Adipose tissue (tissue), 3 donors: ENCODE measurements around the gene SNX25. TPM values are rescaled to one million over a fixed set of nuclear protein-coding genes. Genes with fewer than 3 reads are reported as not detected.
"Not testable (repeated sequence)": the region's sequence is repeated elsewhere in the genome, so short reads cannot be mapped to it uniquely, and the experiment has no call there.

Experiments
- H3K27ac ChIP-seq: one replicate; pipeline ENCODE4 v1.5.1; 2013; ENCODE audit warnings: low read depth, low read length
- WGBS, 3 donors: extraction: QIAGEN DNeasy Blood & Tissue Kit; methylation state at CpG; one replicate each; pipeline ENCODE4 v1.1.7; 2013; 5-methylcytosine and 5-hydroxymethylcytosine counted together
- polyA plus RNA-seq, 3 donors: library from polyadenylated mRNA; stranded (reverse); fragments of 200-250 nt; gene quantifications; one replicate each; pipeline ENCODE4 v1.2.3, GENCODE V29; 2013
- donor health status: healthy with polysubstance abuse.
- donor health status: Bipolar disorder and iron deficiency.
- donor health status: healthy.

The SNX25 gene
- polyA plus RNA-seq, 3 donors = 4.3 to 7.4 (median 5.5) TPM

DNA sequence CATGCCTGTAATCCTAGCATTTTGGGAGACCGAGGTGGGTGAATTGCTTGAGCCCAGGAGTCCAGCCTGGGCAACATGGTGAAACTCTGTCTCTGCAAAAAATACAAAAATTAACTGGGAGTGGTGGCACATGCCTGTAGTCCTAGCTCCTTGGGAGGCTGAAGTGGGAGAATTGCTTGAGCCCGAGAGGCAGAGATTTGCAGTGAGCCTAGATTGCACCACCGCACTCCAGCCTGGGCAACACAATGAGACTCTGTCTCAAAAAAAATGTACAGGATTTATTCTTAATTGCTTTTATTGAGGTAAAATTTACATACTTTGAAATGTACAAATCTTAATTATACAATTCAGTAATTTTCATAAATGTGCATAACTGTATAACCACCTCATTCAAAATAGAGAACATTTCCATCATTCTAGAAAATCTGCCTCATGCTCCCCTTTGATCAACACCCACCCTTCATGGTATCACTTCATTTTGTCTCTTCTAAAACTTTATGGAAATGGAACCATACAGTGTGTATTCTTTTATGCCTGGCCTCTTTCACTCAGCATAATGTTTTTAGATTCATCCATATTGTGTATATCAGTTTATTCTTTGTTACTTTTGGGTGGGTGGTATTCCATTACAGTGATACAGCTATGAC is 39.1 kb downstream of the SNX25 start:
- no peak overlapping the region for H3K27ac ChIP-seq
- 97 to 99% (median 98%) methylated on average over 3 of the region's 3 CpGs for WGBS, 3 donors

DNA sequence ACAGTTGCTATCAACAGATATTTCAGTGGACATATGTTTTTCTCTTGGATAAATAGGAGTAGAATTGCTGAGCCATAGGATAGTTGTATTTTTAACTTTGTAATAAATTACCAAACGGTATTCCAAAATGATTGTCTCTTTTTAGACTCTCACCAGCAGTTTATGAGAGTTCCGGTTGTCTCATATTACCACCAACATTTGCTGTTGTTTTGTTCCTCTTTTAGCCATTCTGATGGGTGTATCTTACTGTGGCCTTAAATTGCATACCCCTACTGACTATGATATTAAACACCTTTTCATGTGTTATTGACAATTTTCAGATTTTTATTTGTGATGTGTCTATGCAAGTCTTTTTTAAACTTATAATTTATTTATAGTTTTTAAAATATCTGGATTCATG is 39.7 kb downstream of the SNX25 start:
- H3K27ac ChIP-seq = no peak overlapping the region
- 76 to 85% (median 83%) methylated on average over 2 of the region's 2 CpGs for WGBS, 3 donors

DNA sequence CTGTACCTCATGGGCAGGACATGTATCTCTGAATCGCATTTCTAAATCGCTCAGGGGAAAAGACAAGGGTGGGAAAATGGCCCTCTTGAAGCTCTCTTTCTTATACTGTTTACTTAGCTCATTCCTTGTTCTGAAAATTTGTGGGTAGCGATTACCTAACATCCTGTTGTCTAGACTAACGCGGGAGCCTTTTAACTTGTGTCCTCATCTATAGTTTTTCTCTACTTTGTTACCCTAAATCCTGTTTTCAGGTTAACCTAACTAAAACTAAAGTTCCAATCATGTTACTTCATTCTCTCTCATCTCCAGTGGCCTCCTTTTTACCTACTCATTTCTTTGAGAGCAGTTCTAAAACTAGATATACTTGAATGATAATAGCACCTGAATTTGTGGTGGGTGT is 45.0 kb downstream of the SNX25 start:
- 71 to 92% (median 77%) methylated on average over 5 of the region's 5 CpGs for WGBS, 3 donors
- H3K27ac ChIP-seq = no peak overlapping the region

DNA sequence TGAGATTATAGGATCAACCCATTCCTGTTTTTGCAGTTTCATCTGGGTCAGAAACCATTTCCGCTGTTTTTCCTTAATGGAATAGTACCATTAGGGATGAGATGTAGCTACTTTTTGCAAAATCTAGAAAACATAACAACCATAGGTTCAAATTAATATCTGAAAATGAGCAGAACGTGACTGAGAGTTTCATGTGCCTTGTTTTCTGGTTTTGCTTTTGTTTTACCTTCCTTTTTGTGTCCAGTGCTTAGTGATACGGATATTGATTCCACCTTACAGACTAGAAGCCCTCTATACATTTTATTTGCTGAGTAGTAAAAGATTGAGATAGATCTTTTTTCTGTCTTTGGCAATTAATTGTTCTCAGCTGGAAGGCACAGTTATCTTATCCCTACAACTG is 46.5 kb downstream of the SNX25 start:
- no peak overlapping the region for H3K27ac ChIP-seq
- 21 to 95% (median 95%) methylated on average over 3 of the region's 3 CpGs for WGBS, 3 donors

DNA sequence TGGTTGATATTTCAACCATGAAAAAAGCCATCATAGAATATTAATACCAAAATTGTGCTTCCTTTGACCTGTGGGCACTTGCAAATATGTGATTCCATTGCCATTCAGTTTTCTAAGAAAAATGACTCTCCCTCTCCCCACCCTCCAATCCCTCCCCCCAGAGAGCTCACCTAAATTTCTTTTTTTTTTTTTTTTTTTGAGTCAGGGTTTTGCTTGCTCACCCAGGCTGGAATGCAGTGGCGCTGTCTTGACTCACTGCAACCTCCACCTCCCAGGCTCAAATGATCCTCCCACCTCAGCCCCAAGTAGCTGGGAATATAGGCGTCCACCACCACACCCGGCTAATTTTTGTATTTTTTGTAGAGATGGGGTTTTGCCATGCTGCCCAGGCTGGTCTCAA is 47.0 kb downstream of the SNX25 start:
- no peak overlapping the region for H3K27ac ChIP-seq
- 96 to 98% (median 98%) methylated on average over 3 of the region's 3 CpGs for WGBS, 3 donors

DNA sequence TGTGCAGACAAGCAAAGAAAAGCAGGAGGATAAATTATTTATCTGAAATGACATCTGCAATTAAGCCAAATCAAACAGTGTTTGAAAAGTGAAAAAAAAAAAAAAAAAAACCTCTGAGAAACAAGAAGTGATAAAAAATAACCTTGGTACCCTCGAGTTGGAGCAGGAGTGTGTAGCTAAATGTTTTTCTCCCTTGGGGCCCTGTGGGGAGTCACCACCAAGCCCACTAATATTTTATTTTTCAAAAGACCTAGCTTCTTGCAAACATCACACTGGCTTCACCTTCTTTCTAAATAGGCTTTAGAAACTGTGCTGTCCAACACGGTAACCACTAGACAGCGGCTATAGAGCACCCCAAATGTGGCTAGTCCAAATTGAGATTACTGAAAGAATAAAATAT is 47.7 kb downstream of the SNX25 start:
- no peak overlapping the region for H3K27ac ChIP-seq
- WGBS, 3 donors = 72 to 88% (median 84%) methylated on average over 3 of the region's 3 CpGs

DNA sequence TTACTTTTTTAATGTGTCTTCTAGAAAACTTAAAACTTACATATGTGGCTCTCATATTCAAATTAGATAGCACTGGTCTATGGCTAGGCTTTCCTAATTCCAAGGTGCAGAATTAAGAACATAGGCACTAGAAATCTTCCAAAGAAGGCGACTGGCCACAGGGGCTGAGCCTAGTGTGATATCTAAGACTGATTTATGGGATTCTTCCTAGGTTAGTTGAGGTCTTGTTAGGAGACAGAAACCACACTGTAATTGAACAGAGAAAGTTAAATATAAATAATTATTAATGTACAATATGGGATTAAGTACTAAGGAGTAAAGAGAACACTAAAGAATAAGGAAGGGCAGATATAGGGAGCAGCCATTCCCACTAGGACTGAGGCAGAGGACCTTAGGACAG is 48.3 kb downstream of the SNX25 start:
- 89 to 97% (median 90%) methylated on average over 1 of the region's 1 CpG for WGBS, 3 donors
- H3K27ac ChIP-seq = no peak overlapping the region

DNA sequence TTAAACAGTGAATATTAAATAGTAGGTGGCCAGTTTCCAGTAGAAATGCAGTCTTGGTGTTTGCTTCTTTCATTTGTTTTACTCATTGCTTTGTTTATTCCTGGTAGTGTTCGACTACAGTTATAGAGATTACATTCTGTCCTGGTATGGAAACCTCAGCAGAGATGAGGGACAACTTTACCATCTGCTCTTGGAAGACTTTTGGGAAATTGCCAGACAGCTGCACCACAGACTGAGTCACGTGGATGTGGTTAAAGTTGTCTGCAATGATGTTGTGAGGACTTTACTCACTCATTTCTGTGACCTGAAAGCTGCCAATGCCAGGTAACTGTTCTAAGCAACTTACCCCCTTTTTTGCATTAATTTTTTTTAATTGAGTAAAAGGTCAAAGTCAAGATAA is 49.3 kb downstream of the SNX25 start:
- 21 to 37% (median 22%) methylated on average over 2 of the region's 2 CpGs for WGBS, 3 donors
- not testable (repeated sequence) for H3K27ac ChIP-seq

DNA sequence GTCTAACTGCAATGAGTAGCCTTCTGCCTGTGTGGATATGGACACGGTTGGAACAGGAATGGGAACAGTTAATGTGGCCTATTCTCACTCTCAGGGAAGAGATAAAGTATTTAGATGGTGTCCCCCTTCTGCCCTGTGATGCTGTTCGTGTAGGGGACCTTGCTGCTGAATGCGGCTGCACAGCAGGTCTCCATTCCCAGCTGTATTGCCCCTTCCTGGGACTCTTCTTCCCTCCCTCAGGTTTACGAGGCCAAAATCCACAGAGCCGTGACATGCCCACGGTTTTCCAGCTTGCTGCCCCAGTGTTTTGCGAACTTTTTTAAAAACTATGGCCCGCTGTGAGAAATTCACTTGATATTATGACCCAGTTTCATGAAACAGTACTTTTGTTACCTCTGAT is 50.3 kb downstream of the SNX25 start:
- WGBS, 3 donors = 95 to 96% (median 96%) methylated on average over 8 of the region's 8 CpGs
- no peak overlapping the region for H3K27ac ChIP-seq

DNA sequence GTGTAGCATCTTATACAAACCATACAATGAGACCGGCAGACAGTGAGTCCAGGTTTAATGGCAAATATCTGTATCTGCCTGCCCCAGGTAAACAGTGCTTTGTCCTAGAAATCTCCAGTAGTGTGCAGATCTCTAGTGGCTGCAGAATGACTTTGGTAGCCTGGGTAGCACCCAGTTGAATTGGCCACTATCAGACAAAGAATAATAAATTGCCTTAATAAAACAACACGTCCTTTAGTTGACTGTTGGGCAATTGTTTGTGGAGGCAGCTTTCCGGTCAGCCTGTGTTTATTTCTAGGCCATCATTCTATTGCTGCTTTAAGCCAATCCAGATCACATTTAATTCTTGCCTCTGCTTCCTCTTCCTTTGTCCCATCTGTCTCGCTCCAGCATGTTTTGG is 52.5 kb downstream of the SNX25 start:
- H3K27ac ChIP-seq = no peak overlapping the region
- 64 to 80% (median 78%) methylated on average over 4 of the region's 4 CpGs for WGBS, 3 donors

DNA sequence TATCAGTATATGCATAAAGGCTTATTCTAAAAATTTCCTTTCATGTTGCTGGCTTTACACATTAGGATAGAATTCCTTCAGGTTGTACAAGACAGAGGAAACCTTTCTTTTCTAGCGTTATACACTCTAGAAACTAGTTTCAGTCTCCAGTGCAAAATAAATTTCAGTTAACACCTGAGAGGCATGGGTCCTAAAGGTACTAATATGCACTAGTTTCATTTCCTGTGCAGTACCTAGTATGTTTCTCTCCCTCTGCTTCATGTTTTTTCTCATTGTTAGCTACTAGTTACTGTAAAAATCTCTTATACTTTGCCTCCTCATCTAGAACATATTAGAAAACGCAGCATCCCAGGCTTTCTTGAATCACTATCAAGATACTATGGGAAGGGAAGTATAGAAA is 54.0 kb downstream of the SNX25 start:
- WGBS, 3 donors = 90 to 92% (median 91%) methylated on average over 2 of the region's 2 CpGs
- no peak overlapping the region for H3K27ac ChIP-seq

DNA sequence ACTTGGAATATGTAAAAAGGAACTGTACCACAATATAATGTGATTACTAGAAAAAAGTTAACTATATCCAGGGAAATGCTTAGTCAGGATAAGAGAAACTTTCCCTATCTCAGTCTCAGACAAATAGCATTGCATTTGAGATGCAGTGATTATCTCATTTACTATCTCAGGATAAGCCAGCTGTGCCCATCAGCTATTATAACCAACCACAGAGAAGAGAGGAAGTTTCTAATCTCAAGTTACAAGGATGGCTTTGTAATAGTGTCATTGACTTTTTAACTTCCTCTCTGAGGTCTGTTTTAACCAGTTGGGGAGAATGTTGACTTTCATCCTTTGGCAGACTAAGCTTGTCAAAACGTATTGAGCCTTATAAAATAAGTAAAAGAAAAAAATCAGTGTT is 56.5 kb downstream of the SNX25 start:
- H3K27ac ChIP-seq = no peak overlapping the region
- WGBS, 3 donors = 38 to 69% (median 58%) methylated on average over 1 of the region's 1 CpG

DNA sequence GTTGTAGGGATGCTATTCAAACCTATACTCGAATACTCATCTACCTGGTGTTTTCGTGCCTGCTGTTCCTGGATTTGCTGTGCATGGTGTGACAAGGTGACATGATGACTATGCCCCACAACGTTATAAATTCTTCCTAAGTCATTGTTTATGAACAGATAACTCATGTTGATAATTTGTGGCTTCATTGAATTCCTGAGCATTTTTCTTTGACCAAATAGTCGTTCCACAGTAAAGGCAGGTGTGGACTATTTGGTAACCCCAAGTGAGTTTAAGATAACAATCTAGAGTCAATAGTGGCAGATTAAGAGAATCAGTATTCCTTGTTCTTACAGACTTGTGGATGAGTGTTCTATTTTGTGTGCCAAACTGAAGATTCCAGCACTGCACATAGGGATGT is 59.9 kb downstream of the SNX25 start:
- no peak overlapping the region for H3K27ac ChIP-seq
- 64 to 80% (median 73%) methylated on average over 4 of the region's 4 CpGs for WGBS, 3 donors

DNA sequence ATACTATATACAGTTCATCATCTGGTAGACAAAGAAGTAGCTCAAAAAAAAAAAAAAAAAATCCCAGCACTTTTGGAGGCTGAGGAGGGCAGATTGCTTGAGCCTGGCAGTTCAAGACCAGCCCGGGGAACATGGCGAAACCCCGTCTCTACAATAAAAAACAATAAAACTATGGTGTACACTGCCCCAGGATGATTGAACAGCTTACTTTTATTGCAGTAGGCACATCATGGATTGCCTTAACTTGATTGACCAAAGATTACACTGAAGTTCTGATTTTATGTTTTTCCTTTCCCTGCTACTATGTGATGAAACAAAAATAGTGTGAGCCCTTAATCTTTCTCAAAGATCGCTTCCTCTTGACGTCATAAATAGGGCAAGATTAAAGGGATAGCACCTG is 60.6 kb downstream of the SNX25 start:
- WGBS, 3 donors = 90 to 94% (median 92%) methylated on average over 5 of the region's 5 CpGs
- H3K27ac ChIP-seq = no peak overlapping the region

DNA sequence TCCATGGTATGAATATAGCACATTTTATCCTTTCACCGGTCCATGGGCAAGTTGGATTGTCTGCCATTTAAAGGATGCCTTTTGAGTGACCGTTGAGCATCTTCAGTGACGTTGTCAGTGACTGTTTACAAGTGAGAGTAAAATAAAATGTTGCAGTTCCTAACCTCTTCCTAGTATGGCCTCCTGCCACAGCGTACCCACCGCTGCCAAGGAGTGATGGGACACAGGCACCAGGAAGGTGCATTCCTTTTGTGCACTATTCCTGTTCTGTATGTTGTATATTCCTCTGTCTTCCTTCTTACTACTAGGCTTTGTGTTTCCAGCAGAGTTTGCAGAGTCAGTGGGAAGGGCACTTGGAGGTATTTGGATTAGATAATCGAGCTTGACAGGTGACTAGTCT is 61.5 kb downstream of the SNX25 start:
- H3K27ac ChIP-seq = no peak overlapping the region
- 85 to 94% (median 92%) methylated on average over 6 of the region's 6 CpGs for WGBS, 3 donors

DNA sequence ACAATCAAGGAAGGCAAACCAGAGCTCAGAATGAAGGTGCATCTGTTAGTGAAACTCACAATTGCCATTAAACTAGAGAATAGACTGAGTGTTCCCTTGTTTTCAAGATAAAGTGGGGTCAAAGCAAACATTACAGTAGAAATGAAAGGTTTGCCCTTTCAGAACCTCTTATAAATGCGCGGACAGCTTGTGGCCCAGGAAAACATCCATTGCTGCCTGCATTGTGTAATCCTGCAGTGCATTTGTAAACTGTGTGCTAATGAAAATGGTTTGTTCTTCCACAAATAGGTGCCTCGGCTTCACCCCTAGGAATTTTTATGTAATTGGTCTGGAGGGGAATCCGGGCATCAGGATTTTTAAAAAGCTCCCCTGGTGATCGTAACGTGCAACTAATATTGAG is 62.8 kb downstream of the SNX25 start:
- WGBS, 3 donors = 92 to 94% (median 93%) methylated on average over 6 of the region's 6 CpGs
- H3K27ac ChIP-seq = no peak overlapping the region

DNA sequence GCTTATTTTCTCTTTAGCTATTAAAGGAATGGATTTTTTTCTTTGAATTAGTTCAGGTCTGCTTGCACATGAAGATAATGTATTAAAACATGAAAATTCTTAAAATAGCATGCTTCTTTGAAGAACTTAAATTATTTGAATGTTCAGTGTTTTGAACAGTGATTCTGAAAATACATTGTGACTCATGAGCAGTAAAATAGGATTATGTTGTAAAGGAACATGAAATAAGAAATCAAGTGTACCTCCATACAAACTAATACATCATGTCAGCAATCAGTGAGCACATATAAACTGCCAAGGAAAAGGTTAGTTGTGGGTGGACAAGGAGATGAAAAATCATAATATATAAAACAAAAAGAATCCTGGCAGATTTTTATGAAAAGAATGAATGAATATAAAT is 66.1 kb downstream of the SNX25 start:
- no peak overlapping the region for H3K27ac ChIP-seq

DNA sequence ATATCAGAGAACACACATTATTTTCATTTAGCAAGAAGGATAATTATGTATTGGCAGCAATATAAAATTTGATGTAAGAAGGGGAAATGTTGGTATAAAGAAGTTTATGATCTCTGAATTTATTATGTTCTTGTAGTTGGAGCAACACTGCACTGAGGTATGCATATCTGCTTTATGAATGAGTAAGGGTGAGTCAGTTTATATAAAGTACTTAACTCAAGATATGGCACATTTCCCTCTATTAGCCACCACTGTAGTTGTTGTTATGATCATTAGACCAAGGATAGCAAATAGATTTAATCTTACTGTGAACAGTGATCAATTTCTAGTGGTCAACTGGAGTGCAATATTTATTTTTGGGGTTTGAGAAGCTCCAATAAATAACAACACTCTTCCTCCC is 66.6 kb downstream of the SNX25 start:
- H3K27ac ChIP-seq = no peak overlapping the region

DNA sequence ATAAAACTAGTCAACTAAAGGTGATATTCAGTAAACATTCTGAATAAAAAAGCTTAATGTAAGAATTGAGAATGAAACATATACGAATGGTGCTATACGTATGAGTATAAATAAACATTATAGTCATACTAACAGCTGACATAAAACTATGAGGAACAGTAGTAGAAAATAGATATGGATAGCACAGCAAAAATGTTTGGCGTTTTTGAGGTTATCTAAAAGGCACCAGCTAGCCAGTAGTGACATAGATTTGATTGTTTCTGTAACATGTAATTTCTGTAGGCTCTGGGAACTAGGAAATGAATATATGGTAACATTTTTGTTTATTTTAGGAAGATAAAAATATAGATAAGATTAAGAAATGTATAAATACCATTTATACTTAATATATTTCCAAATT is 69.3 kb downstream of the SNX25 start:
- WGBS, 3 donors = 83 to 89% (median 85%) methylated on average over 3 of the region's 3 CpGs
- no peak overlapping the region for H3K27ac ChIP-seq

DNA sequence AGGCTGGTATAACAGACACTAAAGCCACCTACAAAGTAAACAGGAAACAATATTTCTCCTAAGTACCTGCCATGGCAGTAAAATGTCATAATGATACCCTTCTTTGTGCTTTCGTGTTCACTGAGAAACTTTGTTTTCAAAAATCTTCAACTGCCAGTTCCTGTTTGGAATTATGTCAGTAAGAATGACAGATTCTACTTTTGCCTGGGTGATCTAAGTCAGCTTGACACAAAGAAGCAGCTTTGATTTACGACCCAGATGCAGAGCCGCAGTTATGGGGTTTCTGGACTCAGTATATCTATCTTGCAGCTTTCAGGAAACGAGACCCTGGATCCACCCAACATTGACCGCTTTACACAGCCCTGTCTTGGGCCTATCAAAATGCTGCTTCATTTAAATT is 71.2 kb downstream of the SNX25 start:
- H3K27ac ChIP-seq = no peak overlapping the region

DNA sequence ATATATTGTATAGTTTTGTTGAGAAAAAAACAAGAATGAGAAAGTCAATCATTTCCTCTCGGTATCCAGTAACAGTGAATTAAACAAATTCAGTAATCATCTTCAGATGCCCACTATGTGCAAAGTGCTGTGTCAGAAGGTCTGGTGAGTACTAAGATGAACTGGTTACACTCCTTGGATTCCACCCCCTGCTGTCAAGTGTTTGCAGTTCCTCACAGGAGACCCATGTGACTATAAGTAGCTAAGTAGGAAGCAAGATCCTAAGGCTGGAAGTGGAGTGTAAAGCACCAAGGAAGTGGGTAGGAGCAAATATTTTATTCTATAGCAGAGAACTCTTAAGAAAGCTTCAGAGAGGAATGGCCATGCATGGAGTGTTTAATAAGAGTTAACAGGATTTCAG is 73.6 kb downstream of the SNX25 start:
- 97 to 100% (median 100%) methylated on average over 1 of the region's 1 CpG for WGBS, 3 donors
- H3K27ac ChIP-seq = no peak overlapping the region

More for the DNA sequence above, 71.2 kb downstream of the SNX25 start:
- WGBS, 3 donors = 67 to 84% (median 68%) methylated on average over 5 of the region's 5 CpGs
